ENCODE results near the gene PACSIN1.

DNA sequence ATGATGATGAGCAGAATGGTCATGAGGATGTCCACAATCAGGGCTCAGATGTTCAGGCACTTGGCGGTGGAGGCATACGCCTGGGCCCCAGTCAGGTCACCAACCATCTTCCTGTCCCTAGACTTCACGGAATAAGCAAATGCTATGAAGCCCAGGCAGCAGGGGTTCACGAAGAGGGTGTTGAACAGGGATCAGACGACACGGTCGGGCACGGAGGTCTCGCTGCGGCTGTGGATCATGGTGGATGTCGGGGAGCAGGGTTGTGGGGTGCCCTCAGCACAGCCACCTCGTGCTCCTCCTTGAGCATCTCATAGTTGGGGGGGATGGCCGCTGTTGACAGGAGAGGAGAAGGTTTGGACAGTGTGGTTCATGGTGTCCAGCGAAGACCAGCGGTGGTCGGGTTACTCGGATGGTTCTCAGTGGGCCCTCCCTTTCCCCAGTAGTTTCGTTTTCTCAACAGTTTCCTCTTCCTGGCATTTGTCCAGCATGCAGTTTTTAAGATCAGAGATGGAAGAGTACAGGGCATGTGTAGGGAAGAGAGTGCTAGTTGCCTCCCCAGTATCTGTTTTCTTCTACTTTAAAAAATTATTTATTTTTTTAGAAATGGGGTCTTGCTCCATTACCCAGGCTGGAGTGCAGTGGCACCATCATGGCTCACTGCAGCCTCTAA lies 110.5 kb downstream of the PACSIN1 start:
- TF ChIP-seq, protein P1, sequence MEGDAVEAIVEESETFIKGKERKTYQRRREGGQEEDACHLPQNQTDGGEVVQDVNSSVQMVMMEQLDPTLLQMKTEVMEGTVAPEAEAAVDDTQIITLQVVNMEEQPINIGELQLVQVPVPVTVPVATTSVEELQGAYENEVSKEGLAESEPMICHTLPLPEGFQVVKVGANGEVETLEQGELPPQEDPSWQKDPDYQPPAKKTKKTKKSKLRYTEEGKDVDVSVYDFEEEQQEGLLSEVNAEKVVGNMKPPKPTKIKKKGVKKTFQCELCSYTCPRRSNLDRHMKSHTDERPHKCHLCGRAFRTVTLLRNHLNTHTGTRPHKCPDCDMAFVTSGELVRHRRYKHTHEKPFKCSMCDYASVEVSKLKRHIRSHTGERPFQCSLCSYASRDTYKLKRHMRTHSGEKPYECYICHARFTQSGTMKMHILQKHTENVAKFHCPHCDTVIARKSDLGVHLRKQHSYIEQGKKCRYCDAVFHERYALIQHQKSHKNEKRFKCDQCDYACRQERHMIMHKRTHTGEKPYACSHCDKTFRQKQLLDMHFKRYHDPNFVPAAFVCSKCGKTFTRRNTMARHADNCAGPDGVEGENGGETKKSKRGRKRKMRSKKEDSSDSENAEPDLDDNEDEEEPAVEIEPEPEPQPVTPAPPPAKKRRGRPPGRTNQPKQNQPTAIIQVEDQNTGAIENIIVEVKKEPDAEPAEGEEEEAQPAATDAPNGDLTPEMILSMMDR (IDR thresholded peaks at IDR 0.05 in 2 of 3, conservative IDR thresholded peaks at IDR 0.05 in 1 of 3; ENCODE audit: borderline replicate concordance in 1 of 3, insufficient read depth in 1 of 3, low read depth in 2 of 3, low read length in 2 of 3): no peak
- TF ChIP-seq POLR2AphosphoS5 (IDR thresholded peaks at IDR 0.05; ENCODE audit: low read depth, low read length) (no peak), RAD21 (IDR thresholded peaks at IDR 0.05; ENCODE audit: low read depth) (no peak), EZH2 (IDR thresholded peaks at IDR 0.05) (no peak)
- TF ChIP-seq, protein P2, sequence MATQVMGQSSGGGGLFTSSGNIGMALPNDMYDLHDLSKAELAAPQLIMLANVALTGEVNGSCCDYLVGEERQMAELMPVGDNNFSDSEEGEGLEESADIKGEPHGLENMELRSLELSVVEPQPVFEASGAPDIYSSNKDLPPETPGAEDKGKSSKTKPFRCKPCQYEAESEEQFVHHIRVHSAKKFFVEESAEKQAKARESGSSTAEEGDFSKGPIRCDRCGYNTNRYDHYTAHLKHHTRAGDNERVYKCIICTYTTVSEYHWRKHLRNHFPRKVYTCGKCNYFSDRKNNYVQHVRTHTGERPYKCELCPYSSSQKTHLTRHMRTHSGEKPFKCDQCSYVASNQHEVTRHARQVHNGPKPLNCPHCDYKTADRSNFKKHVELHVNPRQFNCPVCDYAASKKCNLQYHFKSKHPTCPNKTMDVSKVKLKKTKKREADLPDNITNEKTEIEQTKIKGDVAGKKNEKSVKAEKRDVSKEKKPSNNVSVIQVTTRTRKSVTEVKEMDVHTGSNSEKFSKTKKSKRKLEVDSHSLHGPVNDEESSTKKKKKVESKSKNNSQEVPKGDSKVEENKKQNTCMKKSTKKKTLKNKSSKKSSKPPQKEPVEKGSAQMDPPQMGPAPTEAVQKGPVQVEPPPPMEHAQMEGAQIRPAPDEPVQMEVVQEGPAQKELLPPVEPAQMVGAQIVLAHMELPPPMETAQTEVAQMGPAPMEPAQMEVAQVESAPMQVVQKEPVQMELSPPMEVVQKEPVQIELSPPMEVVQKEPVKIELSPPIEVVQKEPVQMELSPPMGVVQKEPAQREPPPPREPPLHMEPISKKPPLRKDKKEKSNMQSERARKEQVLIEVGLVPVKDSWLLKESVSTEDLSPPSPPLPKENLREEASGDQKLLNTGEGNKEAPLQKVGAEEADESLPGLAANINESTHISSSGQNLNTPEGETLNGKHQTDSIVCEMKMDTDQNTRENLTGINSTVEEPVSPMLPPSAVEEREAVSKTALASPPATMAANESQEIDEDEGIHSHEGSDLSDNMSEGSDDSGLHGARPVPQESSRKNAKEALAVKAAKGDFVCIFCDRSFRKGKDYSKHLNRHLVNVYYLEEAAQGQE (IDR thresholded peaks at IDR 0.05; ENCODE audit: low read depth): no peak
- TF ChIP-seq, protein P3, sequence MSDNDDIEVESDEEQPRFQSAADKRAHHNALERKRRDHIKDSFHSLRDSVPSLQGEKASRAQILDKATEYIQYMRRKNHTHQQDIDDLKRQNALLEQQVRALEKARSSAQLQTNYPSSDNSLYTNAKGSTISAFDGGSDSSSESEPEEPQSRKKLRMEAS (IDR thresholded peaks at IDR 0.05): no peak
